Uterus (tissue), 2 donors: ENCODE measurements around the gene NLGN2.

ENCODE experiments used
- CTCF ChIP-seq, 4 experiments: fragments of 200-600 bp in 2 of 4; fragments of 450-650 bp in 2 of 4; sonication (generic) in 2 of 4; IDR thresholded peaks; one replicate each; pipeline ENCODE4 v1.5.1; 2016 to 2019; ENCODE audit warnings: antibody characterized with exemption in 4 of 4, mild to moderate bottlenecking in 2 of 4, moderate library complexity in 1 of 4
- POLR2A ChIP-seq, 2 donors: fragments of 450-650 bp; IDR thresholded peaks; one replicate each; pipeline ENCODE4 v1.6.1; 2016; ENCODE audit warnings: antibody characterized with exemption in 2 of 2, mild to moderate bottlenecking in 1 of 2, moderate library complexity in 1 of 2

GRCh38 chr17:7405350-7406234, 2.1 kb upstream of the NLGN2 start:
- no peak for TF ChIP-seq CTCF (IDR thresholded peaks at IDR 0.05)
- TF ChIP-seq POLR2A (IDR thresholded peaks at IDR 0.05): no peak
